Neutrophil (primary cell): ENCODE measurements around the gene DVL1.

Experiments used
- H3K27ac ChIP-seq: fragments of 200-600 bp; sonication (generic); 2 replicates; pipeline ENCODE4 v1.5.1; 2016; ENCODE audit warnings: mild to moderate bottlenecking, moderate library complexity
- H3K27me3 ChIP-seq: fragments of 200-600 bp; sonication (generic); 2 replicates; pipeline ENCODE4 v1.6.0; 2016; ENCODE audit warnings: mild to moderate bottlenecking
- H3K36me3 ChIP-seq: fragments of 200-600 bp; sonication (generic); 2 replicates; pipeline ENCODE4 v1.5.1; 2017
- H3K4me1 ChIP-seq, 2 experiments: fragments of 200-600 bp in 1 of 2; sonication (generic) in 1 of 2; 1 replicate in 1 of 2; 2 replicates in 1 of 2; pipeline versions ENCODE4 v1.5.1 to v1.6.1; 2013 to 2016; ENCODE audit warnings: low read depth in 1 of 2, low read length in 1 of 2, mild to moderate bottlenecking in 1 of 2, moderate library complexity in 1 of 2; ENCODE audit not compliant: control insufficient read depth in 1 of 2, insufficient read depth in 1 of 2
- H3K4me3 ChIP-seq, 2 experiments: fragments of 200-600 bp in 1 of 2; sonication (generic) in 1 of 2; 1 replicate in 1 of 2; 2 replicates in 1 of 2; pipeline ENCODE4 v1.5.1; 2013 to 2016; ENCODE audit warnings: low read depth in 1 of 2, low read length in 1 of 2, mild to moderate bottlenecking in 1 of 2, moderate library complexity in 1 of 2
- H3K9me3 ChIP-seq: fragments of 200-600 bp; sonication (generic); 2 replicates; pipeline ENCODE4 v1.5.1; 2016
- TF ChIP-seq, protein P1 (sequence below): fragments of 200-600 bp; sonication (generic); IDR thresholded peaks from 2 replicates; pipeline ENCODE4 v1.5.1; 2016; ENCODE audit warnings: antibody characterized with exemption

The DVL1 gene

DNA sequence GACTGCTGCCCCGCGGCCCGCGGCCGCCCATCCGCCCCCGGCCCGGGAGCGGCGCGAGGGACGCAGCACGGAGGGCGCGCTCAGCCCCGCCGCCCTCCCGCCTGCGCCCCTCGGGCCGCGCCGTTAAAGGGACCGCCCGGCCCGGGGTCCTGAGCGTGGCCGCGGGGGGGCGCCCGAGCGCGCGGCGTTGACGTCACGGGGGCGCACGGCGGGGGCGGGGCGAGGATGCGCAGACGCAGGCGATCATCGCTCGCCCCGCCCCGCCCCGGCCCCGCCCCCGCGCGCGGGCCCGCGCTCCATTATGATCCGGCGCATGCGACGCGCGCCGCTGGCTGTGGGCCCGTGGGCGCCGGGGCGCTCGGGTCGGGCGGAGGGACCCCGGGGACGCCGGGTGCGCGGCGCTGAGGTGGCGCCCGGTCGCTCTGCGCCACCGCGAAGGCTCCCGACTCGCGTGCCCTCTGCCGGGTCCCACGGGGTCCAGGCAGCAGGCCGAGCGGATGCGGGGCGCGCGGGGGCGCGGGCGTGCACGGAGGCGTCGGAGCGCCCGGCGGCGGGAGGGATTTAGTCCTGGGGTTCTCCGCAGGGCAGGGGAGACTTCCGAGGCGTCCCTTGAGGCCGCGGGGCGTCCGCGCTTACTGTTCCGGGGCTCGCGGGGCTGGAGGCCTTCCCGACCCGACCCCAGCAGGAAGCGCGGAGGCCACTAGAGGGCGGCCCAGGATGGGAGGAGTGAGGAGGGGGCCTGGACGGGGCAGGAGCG lies at the start of gene DVL1:
TSS of gene DVL1 (minus strand) at position 163 of the 757 bp plus-strand sequence. CDS start 353 bp downstream, outside the sequence.
- peaks cover 9% of the 10 kb centered on the region in 2 experiments for H3K4me1 ChIP-seq
- TF ChIP-seq, protein P1, sequence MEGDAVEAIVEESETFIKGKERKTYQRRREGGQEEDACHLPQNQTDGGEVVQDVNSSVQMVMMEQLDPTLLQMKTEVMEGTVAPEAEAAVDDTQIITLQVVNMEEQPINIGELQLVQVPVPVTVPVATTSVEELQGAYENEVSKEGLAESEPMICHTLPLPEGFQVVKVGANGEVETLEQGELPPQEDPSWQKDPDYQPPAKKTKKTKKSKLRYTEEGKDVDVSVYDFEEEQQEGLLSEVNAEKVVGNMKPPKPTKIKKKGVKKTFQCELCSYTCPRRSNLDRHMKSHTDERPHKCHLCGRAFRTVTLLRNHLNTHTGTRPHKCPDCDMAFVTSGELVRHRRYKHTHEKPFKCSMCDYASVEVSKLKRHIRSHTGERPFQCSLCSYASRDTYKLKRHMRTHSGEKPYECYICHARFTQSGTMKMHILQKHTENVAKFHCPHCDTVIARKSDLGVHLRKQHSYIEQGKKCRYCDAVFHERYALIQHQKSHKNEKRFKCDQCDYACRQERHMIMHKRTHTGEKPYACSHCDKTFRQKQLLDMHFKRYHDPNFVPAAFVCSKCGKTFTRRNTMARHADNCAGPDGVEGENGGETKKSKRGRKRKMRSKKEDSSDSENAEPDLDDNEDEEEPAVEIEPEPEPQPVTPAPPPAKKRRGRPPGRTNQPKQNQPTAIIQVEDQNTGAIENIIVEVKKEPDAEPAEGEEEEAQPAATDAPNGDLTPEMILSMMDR = peak; percentile 47

DNA sequence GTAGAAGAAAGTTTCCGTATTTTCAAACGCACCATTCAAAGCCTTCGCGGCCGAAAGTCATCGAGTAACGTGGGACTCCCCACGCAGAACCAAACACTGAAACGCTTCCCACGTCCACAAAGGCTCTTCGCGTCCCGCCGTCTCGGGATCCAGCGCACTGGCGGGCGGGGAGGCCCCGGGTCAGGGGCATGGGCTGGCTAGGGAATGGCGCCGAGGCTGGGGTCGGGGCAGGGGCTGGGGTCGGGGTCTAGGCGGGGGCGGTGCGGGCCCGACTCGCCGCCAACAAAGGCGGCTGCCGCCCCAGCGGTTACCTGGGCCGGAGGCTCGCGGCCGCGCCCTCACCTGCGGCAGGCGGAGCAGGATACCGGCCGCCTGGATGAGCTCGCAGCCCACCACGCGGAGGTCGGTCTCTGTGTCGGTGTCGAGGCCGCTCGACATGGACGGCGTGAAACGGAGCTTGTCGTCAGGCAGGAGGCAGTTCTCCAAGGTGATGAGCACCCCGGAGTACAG lies 49.5 kb upstream of the DVL1 start:
- TF ChIP-seq, protein P1 = no peak
- Histone ChIP-seq H3K4me1 (peaks cover 28 to 30% of the 10 kb centered on the region in 2 experiments), H3K4me3 (peak overlapping the region; percentile 79 to 80), H3K36me3 (peaks cover 70% of the 10 kb centered on the region), H3K27ac (peak overlapping the region; percentile 89), H3K9me3 (no peaks in the 10 kb centered on the region), H3K27me3 (no peaks in the 10 kb centered on the region)

More for the DNA sequence above, at the start of gene DVL1:
- Histone ChIP-seq H3K9me3 (no peaks in the 10 kb centered on the region), H3K36me3 (no peaks in the 10 kb centered on the region), H3K4me3 (peak within 1 kb of the TSS; percentile 70 to 75), H3K27me3 (peaks cover 48% of the 10 kb centered on the region), H3K27ac (peak within 1 kb of the TSS; percentile 64)

DNA sequence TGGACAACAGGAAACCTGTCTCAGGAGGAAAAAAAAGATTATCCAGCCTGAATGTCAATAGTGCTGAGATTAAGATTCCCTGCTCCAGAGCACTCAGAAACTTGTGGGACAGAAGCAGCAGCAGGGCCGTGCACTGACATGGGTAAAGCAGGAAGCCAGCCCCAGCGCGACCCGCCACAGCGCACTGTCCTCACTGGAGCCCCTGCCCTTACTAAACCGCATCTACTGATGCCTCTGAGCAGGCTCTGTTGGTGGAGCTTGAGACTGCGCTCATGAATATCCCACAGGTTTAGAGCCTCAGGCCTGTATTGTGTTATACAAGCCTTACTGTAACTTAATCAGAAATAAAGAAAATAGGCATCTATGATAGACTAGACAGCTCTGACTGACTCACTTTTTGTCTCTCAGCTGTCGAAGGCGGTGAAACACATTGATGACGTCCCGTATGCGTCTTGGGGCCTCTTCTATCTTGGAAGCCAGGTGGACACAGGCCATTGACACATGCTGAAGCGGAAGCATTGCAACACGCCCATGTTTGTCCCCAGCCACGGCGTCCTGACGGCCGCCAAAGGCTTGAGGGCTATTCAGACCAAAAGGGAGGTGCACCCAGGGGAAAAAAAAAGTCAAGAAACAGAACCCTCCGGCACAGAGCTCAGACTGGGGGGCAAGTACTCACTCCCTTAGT lies 48.8 kb upstream of the DVL1 start:
- TF ChIP-seq, protein P1 = no peak
- peak overlapping the region; percentile 89 for H3K27ac ChIP-seq
- H3K27me3 ChIP-seq = no peaks in the 10 kb centered on the region
- H3K36me3 ChIP-seq = peaks cover 70% of the 10 kb centered on the region
- peak overlapping the region; percentile 79 to 80 for H3K4me3 ChIP-seq
- H3K9me3 ChIP-seq = no peaks in the 10 kb centered on the region
- H3K4me1 ChIP-seq = peaks cover 28 to 30% of the 10 kb centered on the region in 2 experiments

DNA sequence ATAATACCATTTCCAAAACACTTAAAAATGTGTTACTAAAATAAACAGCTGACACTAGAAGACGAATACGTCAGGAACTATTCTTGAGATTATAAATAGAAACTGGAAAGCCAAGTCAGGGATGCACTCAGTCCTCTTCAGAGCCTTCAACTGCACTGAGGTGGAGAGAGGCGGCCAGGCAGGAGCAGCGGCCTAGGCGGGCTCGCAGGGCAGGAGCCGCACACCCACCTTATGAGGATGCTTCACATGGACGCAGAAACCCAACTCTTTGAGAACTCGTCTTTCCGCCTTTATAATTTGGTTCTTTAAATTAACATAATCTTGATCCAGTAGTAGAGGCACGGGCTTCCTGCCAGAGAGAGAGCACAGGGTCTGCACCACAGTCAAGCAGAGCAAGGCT lies 45.9 kb upstream of the DVL1 start:
- H3K9me3 ChIP-seq = no peaks in the 10 kb centered on the region

DNA sequence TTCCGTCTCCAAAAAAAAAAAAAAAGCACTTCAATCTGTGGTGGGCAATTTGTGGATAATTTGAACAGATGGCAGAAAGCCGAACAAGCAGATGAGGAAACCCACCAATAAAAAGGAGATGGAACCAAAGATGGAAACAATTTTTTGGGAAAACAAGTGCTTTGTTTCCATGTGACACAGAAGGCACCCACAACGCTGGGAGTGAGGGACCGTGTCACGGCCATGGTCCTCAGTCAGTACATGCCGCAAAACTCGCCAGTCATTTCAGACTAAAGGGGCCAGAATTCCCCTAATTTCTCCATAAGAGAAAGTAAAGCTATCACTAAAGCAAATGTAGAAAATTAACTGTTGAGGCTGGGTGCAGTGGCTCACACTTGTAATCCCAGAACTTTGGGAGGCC lies 44.9 kb upstream of the DVL1 start:
- Histone ChIP-seq H3K27me3 (no peaks in the 10 kb centered on the region), H3K4me3 (no peak overlapping the region), H3K36me3 (peaks cover 83% of the 10 kb centered on the region), H3K4me1 (peaks cover 11 to 12% of the 10 kb centered on the region in 2 experiments), H3K9me3 (no peaks in the 10 kb centered on the region), H3K27ac (no peak overlapping the region)
- TF ChIP-seq, protein P1 = no peak

More for the DNA sequence above, 45.9 kb upstream of the DVL1 start:
- peaks cover 19 to 21% of the 10 kb centered on the region in 2 experiments for H3K4me1 ChIP-seq
- no peaks in the 10 kb centered on the region for H3K27me3 ChIP-seq
- H3K27ac ChIP-seq = no peak overlapping the region
- no peak overlapping the region for H3K4me3 ChIP-seq
- H3K36me3 ChIP-seq = peaks cover 73% of the 10 kb centered on the region
- TF ChIP-seq, protein P1 = no peak
